Epithelial cell of proximal tubule (primary cell): ENCODE results near the gene CDC42BPG. TPM values are rescaled to one million over a fixed set of nuclear protein-coding genes. Genes with fewer than 3 reads are reported as not detected.

ENCODE experiments used
- DNase-seq: peaks from one replicate; pipeline ENCODE4 v3.0.0-alpha.2; 2011; ENCODE audit warnings: low read depth
- H3K4me3 ChIP-seq: 2 replicates; pipeline ENCODE4 v1.5.1; 2011; ENCODE audit warnings: low read depth, mild to moderate bottlenecking, low read length
- total RNA-seq: library from RNA; depleted of rRNA; stranded (reverse); fragments of >200 nt; gene quantifications from 2 replicates; pipeline ENCODE4 v1.2.3, GENCODE V29; 2015
- TF ChIP-seq, protein P1 (sequence below): conservative IDR thresholded peaks from 2 replicates; pipeline ENCODE4 v1.5.1; 2012; ENCODE audit warnings: low read depth, mild to moderate bottlenecking, low read length

Gene CDC42BPG
- total RNA-seq, 1 donor from 2014 or later, result 8.9 TPM

- DNase-seq, result no peak
- TF ChIP-seq, protein P1, sequence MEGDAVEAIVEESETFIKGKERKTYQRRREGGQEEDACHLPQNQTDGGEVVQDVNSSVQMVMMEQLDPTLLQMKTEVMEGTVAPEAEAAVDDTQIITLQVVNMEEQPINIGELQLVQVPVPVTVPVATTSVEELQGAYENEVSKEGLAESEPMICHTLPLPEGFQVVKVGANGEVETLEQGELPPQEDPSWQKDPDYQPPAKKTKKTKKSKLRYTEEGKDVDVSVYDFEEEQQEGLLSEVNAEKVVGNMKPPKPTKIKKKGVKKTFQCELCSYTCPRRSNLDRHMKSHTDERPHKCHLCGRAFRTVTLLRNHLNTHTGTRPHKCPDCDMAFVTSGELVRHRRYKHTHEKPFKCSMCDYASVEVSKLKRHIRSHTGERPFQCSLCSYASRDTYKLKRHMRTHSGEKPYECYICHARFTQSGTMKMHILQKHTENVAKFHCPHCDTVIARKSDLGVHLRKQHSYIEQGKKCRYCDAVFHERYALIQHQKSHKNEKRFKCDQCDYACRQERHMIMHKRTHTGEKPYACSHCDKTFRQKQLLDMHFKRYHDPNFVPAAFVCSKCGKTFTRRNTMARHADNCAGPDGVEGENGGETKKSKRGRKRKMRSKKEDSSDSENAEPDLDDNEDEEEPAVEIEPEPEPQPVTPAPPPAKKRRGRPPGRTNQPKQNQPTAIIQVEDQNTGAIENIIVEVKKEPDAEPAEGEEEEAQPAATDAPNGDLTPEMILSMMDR, result no peak
- no peak overlapping the region for H3K4me3 ChIP-seq
These were observed 44.7 kb downstream of the CDC42BPG start for GRCh38 chr11:64799623-64800302.

- TF ChIP-seq, protein P1, result no peak
- no peak for DNase-seq
These were observed 45.2 kb downstream of the CDC42BPG start for GRCh38 chr11:64799256-64799622.

DNA sequence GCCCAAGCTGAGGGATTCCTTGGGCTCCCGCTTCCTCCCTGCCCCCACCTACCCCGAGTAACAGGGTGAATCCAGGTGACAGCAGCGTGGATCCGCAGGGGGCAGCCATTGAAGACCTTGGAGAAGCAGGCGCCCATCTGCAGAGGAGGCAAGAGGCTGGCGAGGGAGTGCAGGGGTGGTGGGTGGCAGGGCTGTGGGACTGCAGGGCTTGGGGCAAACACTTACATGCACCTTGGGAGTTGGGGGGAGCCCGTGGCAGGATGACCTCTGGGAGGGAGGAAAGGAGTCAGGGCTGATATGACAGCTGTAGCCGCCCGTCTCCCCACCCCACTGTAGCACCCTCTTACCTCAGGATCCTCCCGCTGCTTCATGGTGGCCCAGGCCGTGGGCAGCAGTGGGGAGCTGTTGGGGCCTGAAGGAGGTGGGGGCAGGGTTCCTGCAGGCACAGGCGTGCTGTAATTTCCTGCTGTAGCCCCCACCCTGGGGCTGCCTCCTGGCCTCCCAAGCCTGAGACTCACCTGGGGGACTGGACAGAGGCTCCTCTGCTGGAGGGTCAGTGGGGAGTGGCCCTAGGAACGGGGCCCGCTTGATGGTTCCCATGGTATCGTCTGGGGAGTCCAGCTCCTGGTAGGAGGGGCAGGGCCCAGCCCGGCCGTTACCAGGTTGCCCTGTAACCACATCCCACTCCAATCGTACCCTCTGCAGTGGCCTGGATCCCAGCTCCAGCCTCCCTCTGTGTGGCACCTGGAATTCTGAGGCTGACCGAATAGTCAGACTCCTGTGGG lies 47.5 kb downstream of the CDC42BPG start:
- TF ChIP-seq, protein P1, result no peak
- H3K4me3 ChIP-seq, result no peak overlapping the region
- DNase-seq, result no peak

More at GRCh38 chr11:64799256-64799622, 45.2 kb downstream of the CDC42BPG start:
- no peak overlapping the region for H3K4me3 ChIP-seq

- TF ChIP-seq, protein P1, result no peak
- no peak overlapping the region for H3K4me3 ChIP-seq
- no peak for DNase-seq
These were observed 48.3 kb downstream of the CDC42BPG start for GRCh38 chr11:64796047-64796756.

- no peak overlapping the region for H3K4me3 ChIP-seq
- TF ChIP-seq, protein P1, result no peak
- no peak for DNase-seq
These were observed 49.9 kb downstream of the CDC42BPG start for GRCh38 chr11:64794526-64794925.

DNA sequence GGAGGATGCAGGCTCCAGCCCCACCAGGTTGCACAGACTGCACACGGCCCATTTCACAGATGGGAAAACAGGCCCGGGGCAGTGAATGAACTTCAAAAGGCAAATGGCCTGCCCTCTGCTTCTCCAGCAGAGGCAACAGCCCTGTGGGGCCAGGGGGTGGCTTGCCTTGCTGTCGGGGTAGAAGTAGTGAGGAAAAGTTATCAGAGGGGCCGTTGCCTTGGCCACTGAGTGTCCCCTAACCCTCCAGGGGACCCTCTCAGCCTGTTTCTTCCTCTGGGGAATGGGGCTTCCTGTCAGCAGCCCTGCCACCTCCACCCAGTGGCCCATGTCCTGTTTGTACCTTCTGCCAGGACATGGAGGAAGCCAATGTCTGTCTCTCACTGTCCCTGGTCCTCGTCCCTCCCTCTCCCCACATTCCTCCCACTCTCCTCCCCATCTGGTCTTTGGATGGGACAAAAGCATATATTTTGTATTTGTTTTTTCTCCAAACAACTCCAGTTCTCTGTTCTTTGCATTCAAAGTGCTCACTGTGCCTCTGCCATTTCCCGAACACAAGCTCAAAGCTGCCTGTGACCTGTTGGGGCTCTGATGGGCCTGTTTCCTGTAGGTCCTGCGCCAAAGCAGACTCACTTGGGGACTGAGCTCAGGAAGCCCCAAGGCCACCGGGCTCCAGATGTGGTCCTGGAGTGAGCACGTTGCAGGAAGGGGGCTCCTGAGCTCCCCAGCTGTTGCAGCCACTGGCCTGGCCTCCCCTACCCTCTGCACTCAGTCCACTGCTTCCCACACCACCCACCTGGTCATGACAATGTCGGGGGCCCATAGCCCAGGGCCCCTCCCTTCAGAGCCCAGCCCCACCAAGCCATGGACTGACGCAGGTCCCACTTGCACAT lies 50.9 kb downstream of the CDC42BPG start:
- no peak overlapping the region for H3K4me3 ChIP-seq
- TF ChIP-seq, protein P1, result no peak
- DNase-seq, result no peak
